Thyroid gland (tissue), 4 donors: Measurements from ENCODE around the gene CADPS.

Source experiments
- CTCF ChIP-seq, 6 experiments: fragments of 200-600 bp in 3 of 6; fragments of 450-650 bp in 3 of 6; sonication (generic) in 3 of 6; IDR thresholded peaks; one replicate each; pipeline ENCODE4 v1.5.1; 2016 to 2019; ENCODE audit warnings: antibody characterized with exemption in 6 of 6, mild to moderate bottlenecking in 2 of 6, inconsistent platforms in 1 of 6, moderate library complexity in 1 of 6
- POLR2A ChIP-seq, 2 donors: fragments of 450-650 bp; IDR thresholded peaks; one replicate each; pipeline ENCODE4 v1.6.1; 2017; ENCODE audit warnings: antibody characterized with exemption in 2 of 2, mild to moderate bottlenecking in 2 of 2, moderate library complexity in 1 of 2

GRCh38 chr3:62805106-62805505, 70.1 kb downstream of the CADPS start:
- TF ChIP-seq CTCF (IDR thresholded peaks at IDR 0.05) (no peak), POLR2A (IDR thresholded peaks at IDR 0.05) (no peak)
